GM21515 (cell line): ENCODE results near the gene KCNK2.

Experiments
- ATAC-seq: cut with Tn5 transposase; IDR thresholded peaks from one replicate; pipeline ENCODE4 v1.9.1; 2021; ENCODE audit not compliant: unreplicated experiment

KCNK2 gene

GRCh38 chr1:215082532-215083382 is at the start of gene KCNK2:
Gene KCNK2, plus strand, starts transcription at chr1:215082737. Its CDS starts 649 bp downstream, at chr1:215083386.
- ATAC-seq: no peak

- no peak for ATAC-seq
These were observed 49.5 kb upstream of the KCNK2 start for GRCh38 chr1:215032911-215033526.

GRCh38 chr1:215040190-215040589 is 42.3 kb upstream of the KCNK2 start:
- no peak for ATAC-seq

- no peak for ATAC-seq
These were observed 39.1 kb upstream of the KCNK2 start for GRCh38 chr1:215043401-215043800.

GRCh38 chr1:215044151-215044550 is 38.4 kb upstream of the KCNK2 start:
- no peak for ATAC-seq

- ATAC-seq: no peak
These were observed 36.7 kb upstream of the KCNK2 start for GRCh38 chr1:215045698-215046308.

GRCh38 chr1:215052256-215053015 is 30.1 kb upstream of the KCNK2 start:
- ATAC-seq: no peak

- ATAC-seq: no peak
These were observed 28.3 kb upstream of the KCNK2 start for GRCh38 chr1:215054266-215054665.

GRCh38 chr1:215055281-215055935 is 27.1 kb upstream of the KCNK2 start:
- no peak for ATAC-seq

GRCh38 chr1:215056584-215056983 is 26.0 kb upstream of the KCNK2 start:
- ATAC-seq: no peak

- no peak for ATAC-seq
These were observed 22.6 kb upstream of the KCNK2 start for GRCh38 chr1:215059947-215060346.

- no peak for ATAC-seq
These were observed 18.2 kb upstream of the KCNK2 start for GRCh38 chr1:215064327-215064726.

GRCh38 chr1:215071078-215071477 is 11.5 kb upstream of the KCNK2 start:
- no peak for ATAC-seq

- ATAC-seq: no peak
These were observed 6.2 kb upstream of the KCNK2 start for GRCh38 chr1:215076322-215076721.

- no peak for ATAC-seq
These were observed 3.1 kb upstream of the KCNK2 start for GRCh38 chr1:215079456-215079855.

- ATAC-seq: no peak
These were observed 641 bp upstream of the KCNK2 start for GRCh38 chr1:215081661-215082531.

GRCh38 chr1:215083383-215083961 is 935 bp downstream of the KCNK2 start:
- no peak for ATAC-seq

GRCh38 chr1:215084621-215085020 is 2.1 kb downstream of the KCNK2 start:
- no peak for ATAC-seq

- no peak for ATAC-seq
These were observed 5.1 kb downstream of the KCNK2 start for GRCh38 chr1:215087603-215088002.
